T-helper 1 cell treated with Interleukin-12 subunit alpha and Interleukin-12 subunit beta and Interleukin-4 antibody, amounts not matched to agents 30 μg/mL and 1 μg/mL, for 36 hours (primary cell): Measurements from ENCODE around the gene HHATL.

Experiments used
- H3K27ac Mint-ChIP-seq: one replicate; pipeline ENCODE4 v1.8.0; 2021; ENCODE audit warnings: mild to moderate bottlenecking, mixed read lengths
- H3K27me3 Mint-ChIP-seq: one replicate; pipeline ENCODE4 v1.8.0; 2021; ENCODE audit warnings: low read depth, mixed read lengths
- H3K36me3 Mint-ChIP-seq: one replicate; pipeline ENCODE4 v1.8.0; 2021; ENCODE audit warnings: low read depth, mixed read lengths
- H3K4me1 Mint-ChIP-seq: one replicate; pipeline ENCODE4 v1.8.0; 2021; ENCODE audit warnings: low read depth, mixed read lengths
- H3K4me3 Mint-ChIP-seq: one replicate; pipeline ENCODE4 v1.8.0; 2021; ENCODE audit warnings: mild to moderate bottlenecking, moderate library complexity, mixed read lengths
- H3K9me3 Mint-ChIP-seq: one replicate; pipeline ENCODE4 v1.8.0; 2021; ENCODE audit warnings: mixed read lengths

The HHATL gene

DNA sequence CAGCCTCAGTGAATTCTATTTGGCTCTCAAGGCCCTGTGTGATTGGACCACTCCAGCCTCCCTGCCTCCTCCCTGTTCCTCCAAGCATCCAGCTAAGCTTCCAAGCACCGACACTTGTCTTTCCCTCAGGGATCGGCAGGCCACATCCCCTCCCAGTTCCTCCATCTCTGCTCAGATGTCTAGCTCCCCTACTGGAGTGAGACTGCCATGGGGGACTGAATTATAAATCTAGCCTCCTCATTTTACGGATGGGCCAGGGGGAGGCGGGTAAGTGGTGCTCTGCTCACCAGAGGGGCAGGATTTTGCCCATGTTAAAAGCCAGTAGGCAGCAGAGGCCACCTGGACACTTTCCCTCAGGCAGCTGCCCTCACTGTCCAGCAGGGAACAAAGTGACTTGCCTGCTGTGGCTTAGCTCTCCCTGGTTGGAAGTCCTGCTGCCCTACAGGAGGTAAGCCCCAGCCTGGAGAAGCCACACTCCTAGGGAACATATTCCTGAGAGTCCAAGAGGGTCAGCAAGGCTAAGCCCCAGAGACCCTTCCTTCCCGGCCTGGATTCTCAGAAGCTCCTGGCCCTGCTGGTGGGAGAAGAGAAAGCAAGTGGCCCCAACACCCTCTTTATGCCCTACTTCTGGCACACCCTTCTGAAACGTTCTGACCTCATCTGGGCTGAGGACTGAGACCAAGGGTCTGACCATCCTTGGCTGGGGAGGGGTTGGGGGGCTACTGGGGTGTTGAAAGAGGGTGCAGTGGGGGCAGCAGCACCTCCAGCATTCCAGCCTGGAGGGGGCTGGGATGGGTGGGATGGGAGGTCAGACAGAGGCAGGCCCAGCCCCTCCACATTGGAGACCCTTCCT lies 9.1 kb upstream of the HHATL start:
- Mint-ChIP-seq H3K4me1 (no peaks in the 10 kb centered on the region), H3K27me3 (peaks cover 11% of the 10 kb centered on the region), H3K9me3 (no peaks in the 10 kb centered on the region), H3K36me3 (no peaks in the 10 kb centered on the region), H3K4me3 (no peak overlapping the region), H3K27ac (no peak overlapping the region)

DNA sequence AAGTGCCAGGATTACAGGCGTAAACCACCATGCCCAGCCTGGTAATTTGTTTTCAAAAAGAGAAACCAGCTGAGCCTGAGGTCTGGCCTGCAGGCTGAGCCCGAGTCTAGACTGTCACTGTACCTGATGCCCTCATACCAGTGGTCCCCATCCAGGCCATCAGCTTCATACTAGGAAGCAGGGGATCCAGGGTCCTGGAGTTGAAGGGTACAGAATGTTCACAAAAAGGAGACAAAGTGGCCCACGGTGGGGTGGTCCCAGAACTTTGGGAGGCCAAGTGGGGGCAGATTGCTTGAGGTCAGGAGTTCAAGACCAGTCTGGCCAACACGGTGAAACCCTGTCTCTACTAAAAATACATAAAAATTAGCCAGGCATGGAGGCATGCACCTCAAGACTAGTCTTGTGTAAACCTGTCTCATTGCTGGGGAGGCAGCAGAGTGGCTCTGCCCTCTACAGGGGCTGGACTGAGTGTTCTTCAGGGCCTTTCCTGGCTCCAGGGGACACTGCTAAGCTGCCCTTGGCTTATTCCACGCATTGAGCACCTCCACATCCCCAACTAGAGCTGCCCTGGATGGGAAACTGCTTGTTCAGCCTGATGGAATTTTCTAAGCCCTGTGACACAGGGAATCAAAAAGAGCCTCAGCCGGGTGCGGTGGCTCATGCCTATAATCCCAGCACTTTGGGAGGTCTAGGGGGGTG lies 7.9 kb upstream of the HHATL start:
- H3K27me3 Mint-ChIP-seq: peaks cover 11% of the 10 kb centered on the region
- no peaks in the 10 kb centered on the region for H3K9me3 Mint-ChIP-seq
- H3K27ac Mint-ChIP-seq: no peak overlapping the region
- no peak overlapping the region for H3K4me3 Mint-ChIP-seq
- H3K4me1 Mint-ChIP-seq: no peaks in the 10 kb centered on the region
- H3K36me3 Mint-ChIP-seq: no peaks in the 10 kb centered on the region

DNA sequence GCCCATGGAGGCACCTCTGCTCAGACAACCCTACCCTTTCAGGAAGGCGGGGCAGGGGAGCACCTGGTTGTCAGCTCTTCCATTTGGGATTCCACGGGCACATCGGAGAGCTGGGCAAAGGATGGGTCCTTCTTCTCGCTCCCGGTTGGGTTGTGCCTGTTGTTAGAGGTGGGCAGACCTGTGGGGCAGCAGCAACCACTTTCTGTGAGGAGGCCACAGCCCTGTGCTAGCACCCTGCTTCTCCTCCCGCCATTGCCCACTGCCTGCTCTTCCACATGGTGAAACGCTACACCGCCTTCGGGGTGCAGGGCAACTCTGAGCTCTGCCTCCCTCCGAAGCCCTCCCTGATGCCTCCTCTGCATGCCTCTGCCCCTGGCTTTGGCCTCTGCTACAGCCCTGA lies 7.0 kb upstream of the HHATL start:
- no peaks in the 10 kb centered on the region for H3K9me3 Mint-ChIP-seq
- no peaks in the 10 kb centered on the region for H3K4me1 Mint-ChIP-seq

DNA sequence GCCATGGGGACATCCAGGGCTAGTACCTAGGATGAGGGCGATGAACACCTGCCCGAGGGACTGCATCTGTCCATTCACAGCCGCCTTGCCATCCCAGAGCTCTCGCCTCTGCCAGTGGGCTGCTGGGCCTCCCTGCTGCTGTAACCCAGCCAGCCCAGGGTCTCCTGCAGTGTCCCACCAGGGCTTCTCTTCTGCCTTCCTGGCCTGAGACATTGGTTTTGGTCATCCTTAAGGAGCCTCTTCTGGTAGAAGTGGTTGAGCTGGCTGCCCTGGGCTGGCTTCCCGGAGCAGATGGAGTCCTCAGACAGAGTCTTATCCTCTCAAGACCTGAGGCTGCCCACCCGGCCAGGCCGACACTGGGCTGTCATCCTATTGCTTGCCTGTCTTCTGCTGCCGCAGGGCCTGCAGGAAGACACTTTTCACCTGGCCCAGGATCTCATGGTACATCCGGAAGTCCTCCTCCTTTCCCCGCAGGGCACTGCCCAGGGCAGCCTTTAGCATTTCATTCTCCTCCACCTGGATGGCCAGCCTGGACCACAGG lies 6.1 kb upstream of the HHATL start:
- H3K4me3 Mint-ChIP-seq: no peak overlapping the region
- no peaks in the 10 kb centered on the region for H3K9me3 Mint-ChIP-seq
- peaks cover 2% of the 10 kb centered on the region for H3K27me3 Mint-ChIP-seq
- H3K27ac Mint-ChIP-seq: no peak overlapping the region
- no peaks in the 10 kb centered on the region for H3K4me1 Mint-ChIP-seq
- no peaks in the 10 kb centered on the region for H3K36me3 Mint-ChIP-seq

More for the DNA sequence above, 7.0 kb upstream of the HHATL start:
- H3K27me3 Mint-ChIP-seq: peaks cover 11% of the 10 kb centered on the region
- no peak overlapping the region for H3K27ac Mint-ChIP-seq
- H3K4me3 Mint-ChIP-seq: no peak overlapping the region
- H3K36me3 Mint-ChIP-seq: no peaks in the 10 kb centered on the region

DNA sequence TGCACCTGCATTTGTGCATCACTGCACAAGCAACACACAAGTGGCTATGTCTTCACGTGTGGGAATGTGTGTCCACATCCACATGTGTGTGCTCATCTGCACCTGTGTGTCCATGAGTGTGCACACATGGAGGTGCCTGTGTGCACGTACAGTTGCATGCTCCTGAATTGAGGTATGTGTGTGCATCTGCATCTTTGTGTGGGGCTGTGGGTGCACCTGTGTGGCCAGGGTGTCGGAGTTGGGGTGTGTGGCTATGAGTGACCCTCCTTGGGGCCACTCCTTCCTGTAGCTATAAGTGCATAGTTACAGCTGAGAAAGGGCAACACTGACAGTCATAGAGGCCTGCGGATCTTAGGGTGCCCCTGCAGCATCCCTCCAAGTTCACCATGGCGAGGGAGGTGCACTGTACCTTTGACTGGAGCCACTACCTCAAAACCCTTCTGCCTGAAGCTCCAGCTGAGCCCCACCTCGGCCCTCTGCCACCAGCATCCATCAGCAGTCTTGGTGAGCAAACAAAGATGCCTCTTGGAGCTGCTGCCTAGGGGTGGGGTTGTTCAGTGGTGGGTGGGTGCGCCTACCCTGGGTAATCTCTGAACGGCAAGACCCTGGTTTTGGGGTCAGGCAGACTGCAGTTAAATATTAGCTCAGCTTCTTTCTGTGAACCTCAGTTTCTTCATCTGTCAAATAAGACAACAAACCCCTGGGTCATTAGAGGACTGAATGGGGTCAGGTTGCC lies 5.2 kb upstream of the HHATL start:
- no peak overlapping the region for H3K27ac Mint-ChIP-seq
- no peaks in the 10 kb centered on the region for H3K27me3 Mint-ChIP-seq
- no peaks in the 10 kb centered on the region for H3K4me1 Mint-ChIP-seq
- no peaks in the 10 kb centered on the region for H3K9me3 Mint-ChIP-seq
- no peak overlapping the region for H3K4me3 Mint-ChIP-seq
- no peaks in the 10 kb centered on the region for H3K36me3 Mint-ChIP-seq

DNA sequence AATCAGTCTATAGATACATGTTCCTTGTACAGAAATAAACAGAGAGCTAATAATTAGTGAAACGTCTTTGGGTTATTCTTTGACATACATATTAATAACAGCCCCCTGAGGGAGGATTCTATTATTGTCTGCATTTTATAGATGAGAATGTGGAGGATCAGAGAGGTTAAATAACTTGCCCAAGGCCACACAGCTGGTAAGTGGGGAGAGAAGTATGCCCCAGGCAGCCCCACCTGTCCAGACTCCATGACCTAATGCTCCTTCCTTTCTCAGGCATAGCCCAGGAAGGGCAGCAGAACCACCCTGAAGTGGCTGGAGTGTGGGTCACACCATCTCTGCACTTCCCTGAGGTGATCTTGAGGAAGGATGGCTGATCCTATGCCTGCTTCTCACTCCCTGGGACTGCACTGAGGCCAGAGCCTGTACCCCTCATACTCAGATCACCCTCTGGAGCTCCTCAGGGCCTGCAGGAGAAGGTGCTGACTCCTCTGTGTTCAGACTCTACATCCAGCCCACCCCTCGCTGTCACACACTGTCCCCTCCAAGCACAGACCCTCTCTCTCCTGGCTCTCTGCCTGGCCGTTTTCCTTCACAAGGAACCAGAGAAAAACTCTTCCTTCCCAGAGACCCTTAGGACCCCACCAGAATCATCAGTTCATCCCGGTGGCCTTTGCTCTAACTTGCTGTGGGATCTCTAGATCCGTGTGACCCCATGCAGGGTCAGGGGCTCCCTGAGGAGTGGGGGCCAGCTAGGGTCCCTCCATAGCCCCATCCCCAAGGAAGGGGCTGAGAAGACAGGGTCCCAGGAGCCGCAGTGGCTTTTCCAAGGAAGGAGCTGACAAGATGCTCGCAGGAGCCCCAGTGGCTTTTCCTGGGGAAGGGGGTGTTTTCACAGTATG lies 4.4 kb upstream of the HHATL start:
- Mint-ChIP-seq H3K4me1 (no peaks in the 10 kb centered on the region), H3K4me3 (no peak overlapping the region), H3K36me3 (no peaks in the 10 kb centered on the region), H3K27me3 (no peaks in the 10 kb centered on the region), H3K27ac (no peak overlapping the region), H3K9me3 (no peaks in the 10 kb centered on the region)

DNA sequence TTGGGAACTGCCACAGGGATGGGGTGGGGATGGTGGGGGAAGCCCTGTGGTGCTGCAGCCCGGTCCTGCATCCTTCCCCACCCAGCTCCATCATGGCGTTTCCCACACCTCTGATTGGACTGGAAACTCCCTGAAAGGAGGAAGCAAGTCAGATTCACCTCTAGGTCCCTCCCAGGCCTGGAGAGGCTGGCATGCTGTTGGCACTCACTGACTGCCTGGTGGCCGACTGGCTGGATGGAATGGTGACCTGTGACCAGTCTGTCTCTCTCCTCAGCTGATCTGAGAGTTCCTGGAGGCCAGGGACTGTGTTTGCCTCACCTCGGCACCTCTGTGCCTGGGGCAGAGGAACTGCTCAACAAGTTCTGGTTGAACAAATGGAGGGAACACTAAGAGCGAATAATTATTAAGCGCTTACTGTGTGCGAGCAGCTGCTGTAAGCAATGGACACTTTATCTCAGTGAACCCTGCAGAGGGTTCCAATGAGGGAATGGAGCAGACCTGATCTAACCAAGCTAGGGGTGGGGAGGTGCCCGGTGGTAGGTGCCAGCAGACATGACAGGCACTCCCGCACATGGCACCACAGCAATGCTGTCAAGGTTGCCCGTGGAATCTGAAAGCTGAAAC lies 3.5 kb upstream of the HHATL start:
- H3K36me3 Mint-ChIP-seq: no peaks in the 10 kb centered on the region
- no peaks in the 10 kb centered on the region for H3K4me1 Mint-ChIP-seq
- no peaks in the 10 kb centered on the region for H3K27me3 Mint-ChIP-seq

DNA sequence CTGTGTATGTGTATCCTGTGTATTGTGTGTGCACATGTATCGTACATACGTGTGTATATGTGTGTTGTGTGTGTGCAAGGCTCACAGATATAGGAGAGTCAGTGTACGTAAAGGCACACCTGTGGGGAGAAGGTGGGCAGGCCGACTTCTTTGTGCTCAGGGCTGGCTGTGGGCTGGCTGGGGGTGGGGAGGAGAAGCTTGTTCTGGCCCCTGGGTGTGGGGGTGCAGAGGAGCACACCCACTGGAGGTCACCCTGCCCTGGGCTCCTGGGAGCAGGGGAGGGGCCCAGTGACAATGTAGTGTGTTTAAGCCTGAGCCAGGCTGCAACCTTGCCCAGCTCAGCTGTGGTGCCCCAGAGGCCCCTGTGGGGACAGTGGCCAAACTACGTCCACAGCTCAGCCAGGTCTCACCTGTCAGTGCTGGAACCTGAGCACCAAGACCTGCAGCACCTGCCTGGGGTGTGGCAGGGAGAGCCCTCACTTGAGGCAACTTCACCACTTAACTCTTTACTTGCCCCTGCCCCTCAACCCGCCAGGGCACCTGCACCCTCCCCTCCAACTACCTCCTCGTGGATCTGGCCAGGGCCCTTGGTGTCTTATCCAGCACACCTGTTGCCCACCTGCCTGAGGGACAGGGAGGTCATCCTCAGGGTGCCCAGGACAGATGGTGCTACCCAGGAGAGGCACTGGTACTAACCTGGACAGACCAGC lies 2.6 kb upstream of the HHATL start:
- no peaks in the 10 kb centered on the region for H3K27me3 Mint-ChIP-seq
- H3K4me1 Mint-ChIP-seq: no peaks in the 10 kb centered on the region
- no peak overlapping the region for H3K27ac Mint-ChIP-seq

More for the DNA sequence above, 3.5 kb upstream of the HHATL start:
- Mint-ChIP-seq H3K4me3 (no peak overlapping the region), H3K27ac (no peak overlapping the region), H3K9me3 (no peaks in the 10 kb centered on the region)

DNA sequence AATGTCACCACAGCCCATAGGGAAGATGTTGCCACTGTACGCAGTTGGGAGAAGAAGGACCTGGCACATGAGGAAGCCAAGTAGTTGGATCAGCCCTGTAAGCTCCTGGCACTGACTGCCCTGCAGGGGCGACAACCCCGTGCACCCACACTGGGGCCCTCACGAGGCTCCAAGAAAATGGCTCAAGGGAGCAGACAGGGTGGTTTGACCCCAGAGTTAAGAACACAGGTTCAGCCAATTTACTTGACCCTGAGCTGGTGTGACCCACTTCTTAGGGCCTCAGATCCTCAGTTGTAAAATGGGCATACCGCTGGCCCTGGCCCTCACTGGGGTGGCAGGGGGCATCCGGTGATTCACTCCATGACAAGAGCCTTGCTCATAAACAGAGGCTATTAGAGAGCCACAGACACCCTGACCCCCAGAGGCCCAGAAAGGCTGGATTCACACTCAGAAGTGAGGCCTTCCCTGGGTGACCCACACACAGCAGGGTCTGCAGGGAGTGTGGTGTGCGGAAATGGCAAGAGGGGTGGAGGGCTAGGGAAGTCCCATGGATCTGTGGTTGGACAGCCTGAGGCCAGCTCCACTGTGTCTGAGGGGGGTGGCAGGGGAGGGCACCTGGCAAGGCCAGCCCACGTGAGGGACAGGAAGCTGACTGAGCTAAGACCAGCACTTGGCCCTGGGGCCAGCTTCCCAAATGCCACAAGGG lies 1.7 kb upstream of the HHATL start:
- Mint-ChIP-seq H3K27me3 (no peaks in the 10 kb centered on the region), H3K4me3 (no peak overlapping the region), H3K36me3 (no peaks in the 10 kb centered on the region)

More for the DNA sequence above, 2.6 kb upstream of the HHATL start:
- no peaks in the 10 kb centered on the region for H3K36me3 Mint-ChIP-seq
- no peak overlapping the region for H3K4me3 Mint-ChIP-seq
- no peaks in the 10 kb centered on the region for H3K9me3 Mint-ChIP-seq

DNA sequence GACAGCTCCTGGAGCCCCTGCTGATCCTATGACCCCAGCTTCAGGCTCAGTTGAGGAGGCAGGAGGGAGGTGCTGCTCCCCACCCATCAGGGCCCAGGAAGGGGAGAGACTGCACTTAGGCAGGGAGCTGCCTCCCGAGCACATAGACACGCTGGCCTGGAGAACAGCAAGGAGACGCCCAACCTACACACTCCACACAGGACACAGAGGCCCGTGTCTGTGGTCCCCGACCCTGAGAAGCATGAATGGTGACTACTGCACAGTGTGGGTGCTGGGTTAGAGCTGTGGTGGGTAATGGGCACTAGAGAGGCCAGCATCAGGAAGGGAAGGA lies 1.1 kb upstream of the HHATL start:
- Mint-ChIP-seq H3K27me3 (no peaks in the 10 kb centered on the region), H3K36me3 (no peaks in the 10 kb centered on the region), H3K4me3 (no peak overlapping the region), H3K4me1 (peaks cover 2% of the 10 kb centered on the region), H3K27ac (no peak overlapping the region), H3K9me3 (no peaks in the 10 kb centered on the region)

More for the DNA sequence above, 1.7 kb upstream of the HHATL start:
- Mint-ChIP-seq H3K27ac (no peak overlapping the region), H3K4me1 (no peaks in the 10 kb centered on the region), H3K9me3 (no peaks in the 10 kb centered on the region)

DNA sequence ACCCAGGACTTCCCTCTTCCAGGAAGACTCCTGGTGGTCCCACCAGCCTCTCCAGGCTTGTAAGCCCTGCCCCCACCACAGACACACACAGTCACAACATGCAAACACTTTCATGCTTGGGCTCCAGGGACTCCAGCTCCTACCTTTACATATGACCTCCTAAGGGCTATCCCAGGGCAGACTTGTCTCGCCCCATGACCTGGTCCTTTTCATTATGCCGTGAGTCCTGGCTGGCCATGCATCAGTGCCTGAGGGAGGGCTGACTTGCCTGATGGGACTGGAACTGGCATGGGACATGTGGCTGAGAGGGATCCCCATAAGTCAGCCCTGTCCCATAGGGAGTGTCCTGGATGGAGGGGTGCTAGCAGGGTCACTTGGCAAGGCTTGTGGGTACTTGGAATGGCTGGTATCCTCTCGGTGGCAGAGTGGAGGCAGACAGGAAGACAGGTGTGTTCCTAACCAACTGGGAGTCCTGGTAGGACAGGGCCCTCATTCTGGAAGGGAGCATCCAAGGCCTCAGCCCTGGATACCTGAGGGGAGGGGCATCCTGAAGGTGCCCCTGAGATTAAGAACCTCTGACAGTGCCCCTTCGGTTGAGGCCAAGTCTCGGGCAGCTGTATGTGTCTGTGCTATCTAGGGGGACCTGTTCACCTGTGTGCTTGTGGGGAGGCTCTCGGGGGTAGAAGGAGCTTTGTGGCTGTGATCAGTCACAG lies 540 bp upstream of the HHATL start:
- Mint-ChIP-seq H3K4me1 (peaks cover 2% of the 10 kb centered on the region), H3K36me3 (no peaks in the 10 kb centered on the region), H3K4me3 (no peak overlapping the region), H3K9me3 (no peaks in the 10 kb centered on the region), H3K27ac (no peak overlapping the region), H3K27me3 (no peaks in the 10 kb centered on the region)

DNA sequence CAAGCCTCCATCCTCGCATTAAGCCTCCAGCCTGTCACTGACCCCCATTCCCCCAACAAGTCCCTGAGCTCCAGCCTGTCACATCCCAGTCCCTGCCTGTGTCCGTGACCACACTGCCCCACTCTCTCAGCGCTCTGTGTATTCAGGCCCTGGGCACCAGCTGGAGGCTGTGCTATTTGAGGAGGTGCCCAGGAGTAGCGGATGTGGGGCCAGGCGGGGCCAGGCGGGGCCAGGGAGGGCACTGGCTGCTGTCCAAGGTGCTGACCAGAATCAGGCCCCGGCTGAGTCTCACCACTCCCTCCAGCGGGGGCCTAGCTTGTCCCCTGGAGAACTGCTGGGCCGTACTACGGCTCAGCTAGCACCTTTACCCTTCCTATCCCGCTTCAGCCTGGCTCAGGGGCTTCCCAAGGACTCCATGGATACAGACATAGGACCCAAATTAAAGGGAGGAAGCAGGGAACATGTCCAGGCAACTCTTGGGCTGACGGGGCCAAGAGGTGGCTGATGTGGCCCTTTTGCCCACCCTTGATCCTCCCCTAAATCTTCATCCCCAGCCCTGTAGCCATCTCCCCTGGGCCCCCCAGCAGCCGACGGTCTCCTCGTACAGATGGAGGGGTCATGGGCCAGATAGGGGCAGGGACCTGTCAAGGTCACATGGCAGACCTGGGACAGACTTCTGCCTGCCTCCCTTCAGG lies 1.1 kb downstream of the HHATL start:
- no peak overlapping the region for H3K27ac Mint-ChIP-seq
- H3K9me3 Mint-ChIP-seq: no peaks in the 10 kb centered on the region
- no peaks in the 10 kb centered on the region for H3K27me3 Mint-ChIP-seq
- H3K4me1 Mint-ChIP-seq: peaks cover 2% of the 10 kb centered on the region
- no peak overlapping the region for H3K4me3 Mint-ChIP-seq
- no peaks in the 10 kb centered on the region for H3K36me3 Mint-ChIP-seq
